VCaP (cell line): ENCODE data around the gene FAM83F.

Source experiments
- H3K27ac ChIP-seq: fragments of 450-650 bp; 2 replicates; pipeline ENCODE4 v1.5.1; 2017
- CTCF ChIP-seq: fragments of 450-650 bp; conservative IDR thresholded peaks from 2 replicates; pipeline ENCODE4 v1.5.1; 2017; ENCODE audit warnings: mild to moderate bottlenecking, moderate library complexity

FAM83F gene

DNA sequence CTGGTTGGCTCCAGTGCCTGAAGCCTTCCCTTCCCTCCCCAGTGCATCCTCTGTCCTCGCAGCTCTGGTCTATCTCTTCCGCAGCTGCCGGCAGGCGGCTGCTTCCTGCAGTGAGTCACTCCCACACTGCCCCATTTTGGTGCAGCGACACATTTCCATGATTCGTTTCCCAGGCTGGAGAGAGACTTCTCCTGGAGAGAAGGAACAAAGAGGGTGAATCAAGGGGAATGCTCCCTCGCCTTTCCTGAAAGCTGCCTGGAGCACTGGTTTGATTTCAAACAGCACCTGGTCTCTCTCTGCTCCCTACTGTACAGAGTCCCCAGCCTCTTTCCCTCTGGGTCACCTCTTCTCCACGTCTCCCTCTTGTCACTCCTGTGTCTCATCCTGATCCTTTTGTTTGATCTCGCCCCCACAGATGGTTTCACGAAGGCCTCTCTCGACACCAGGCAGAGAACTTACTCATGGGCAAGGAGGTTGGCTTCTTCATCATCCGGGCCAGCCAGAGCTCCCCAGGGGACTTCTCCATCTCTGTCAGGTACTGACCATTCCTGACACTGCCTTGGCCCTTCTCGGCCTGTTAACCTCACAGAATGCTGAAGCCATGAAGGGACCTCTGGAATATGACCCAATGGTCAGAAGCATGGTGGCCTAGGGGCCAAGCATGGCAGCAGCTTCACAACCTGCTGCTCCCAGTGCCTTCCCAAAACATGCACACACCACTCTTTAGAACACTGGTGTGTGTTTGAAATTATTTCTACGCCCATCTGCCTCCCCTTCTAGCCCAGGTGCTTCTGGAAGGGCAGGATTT, 34.9 kb upstream of the FAM83F start, which contains the start of gene TMA7B:
Gene TMA7B, plus strand, starts transcription at position 758 of the 808 bp plus-strand sequence. CDS start 3,978 bp downstream, outside the sequence.
- no peak for TF ChIP-seq CTCF
- H3K27ac ChIP-seq: no peak within 1 kb of the TSS

DNA sequence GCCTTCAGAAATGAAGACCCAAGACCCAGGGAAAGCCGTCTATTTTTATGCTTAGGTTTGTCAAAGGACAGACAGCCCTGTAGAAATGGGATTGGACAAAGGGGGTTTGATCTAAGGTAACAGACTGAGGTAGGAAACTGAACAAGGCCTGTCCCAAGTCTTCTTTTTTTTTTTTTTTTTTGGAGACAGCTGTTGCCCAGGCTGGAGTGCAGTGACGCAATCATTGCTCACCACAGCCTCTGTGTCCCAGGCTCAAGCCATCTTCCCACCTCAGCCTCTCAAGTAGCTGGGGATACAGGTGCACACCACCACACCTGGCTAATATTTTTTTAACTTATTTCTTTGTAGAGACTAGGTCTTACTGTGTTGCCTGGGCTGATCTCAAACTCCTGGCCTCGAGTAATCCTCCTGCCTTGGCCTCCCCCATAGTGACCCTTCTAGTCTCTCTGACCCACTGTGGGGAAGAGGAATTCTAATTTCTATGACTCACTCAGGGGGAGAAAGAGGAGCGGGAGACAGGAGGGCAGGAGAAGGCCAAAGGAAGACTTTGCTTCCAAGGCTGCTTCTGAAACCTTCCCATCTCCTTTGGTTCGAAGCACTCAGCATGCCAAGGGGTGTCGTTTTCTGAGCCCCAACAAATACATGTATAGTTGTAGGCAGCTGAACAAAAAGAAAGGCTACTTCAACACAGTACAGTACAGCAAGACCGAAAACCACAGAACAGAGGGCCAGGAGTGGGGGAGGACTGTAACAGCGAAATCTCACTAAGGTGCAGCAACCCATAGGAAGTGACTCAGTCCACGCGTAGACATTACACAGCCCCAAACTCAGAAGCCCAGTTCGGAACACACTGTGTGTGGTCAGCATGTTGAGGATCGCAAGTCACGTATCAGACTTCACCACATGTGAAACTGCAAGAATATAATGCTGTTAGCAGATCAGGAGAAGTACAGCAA, 33.7 kb upstream of the FAM83F start:
- no peak overlapping the region for H3K27ac ChIP-seq
- no peak for TF ChIP-seq CTCF

- no peak for TF ChIP-seq CTCF
- H3K27ac ChIP-seq: no peak overlapping the region
Observed at GRCh38 chr22:39962071-39962470, 32.7 kb upstream of the FAM83F start.

- H3K27ac ChIP-seq: no peak overlapping the region
- TF ChIP-seq CTCF: no peak
Observed at GRCh38 chr22:39965748-39966147, 29.0 kb upstream of the FAM83F start.

- TF ChIP-seq CTCF: no peak
- no peak overlapping the region for H3K27ac ChIP-seq
Observed at GRCh38 chr22:39966470-39966869, 28.3 kb upstream of the FAM83F start.

DNA sequence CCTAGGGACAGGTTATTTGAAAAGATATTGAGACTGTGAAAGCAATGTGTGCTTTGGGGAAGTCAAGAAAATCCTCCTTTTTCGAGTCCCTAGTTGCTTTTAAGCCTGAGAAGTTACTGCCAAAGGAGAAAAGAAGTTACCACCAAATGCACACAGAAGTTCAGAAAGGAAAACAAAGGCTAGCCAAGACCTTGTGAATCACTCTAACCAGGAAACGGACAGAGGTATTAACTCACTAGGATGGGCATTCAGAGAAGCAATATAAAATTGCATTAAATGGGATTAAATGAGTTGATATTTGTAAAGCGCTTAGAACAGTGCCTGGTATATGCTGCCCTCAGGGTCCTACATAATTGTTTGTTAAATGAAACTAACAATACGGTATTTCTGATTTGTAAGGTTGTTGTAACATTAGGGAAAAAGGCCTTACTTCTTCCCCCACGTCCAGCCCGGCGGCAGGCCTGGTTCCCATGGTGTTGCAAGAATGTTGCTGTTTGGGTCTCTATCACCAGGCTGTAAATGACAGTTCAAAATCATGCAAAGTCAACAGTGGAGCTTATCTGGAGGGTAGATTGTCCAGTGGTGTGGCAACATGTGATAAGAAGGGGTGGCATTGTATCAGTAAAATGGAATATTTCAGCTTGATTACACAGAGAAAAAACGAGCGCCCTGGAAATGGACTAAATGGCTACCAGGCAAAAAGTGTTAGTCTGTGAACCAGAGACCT, 27.5 kb upstream of the FAM83F start:
- H3K27ac ChIP-seq: no peak overlapping the region
- no peak for TF ChIP-seq CTCF
